CD4-positive, alpha-beta T cell treated with Interleukin-6 for 4 hours (primary cell): ENCODE measurements around the gene RIMBP2.
"Not testable (repeated sequence)": the region's sequence is repeated elsewhere in the genome, so short reads cannot be mapped to it uniquely, and the experiment has no call there.

Source experiments
- DNase-seq: peaks from one replicate; pipeline ENCODE4 v3.0.0-alpha.2; 2020; ENCODE audit warnings: mixed read lengths

The RIMBP2 gene

GRCh38 chr12:130703733-130704375 is 12.2 kb downstream of the RIMBP2 start:
- DNase-seq = no peak

DNA sequence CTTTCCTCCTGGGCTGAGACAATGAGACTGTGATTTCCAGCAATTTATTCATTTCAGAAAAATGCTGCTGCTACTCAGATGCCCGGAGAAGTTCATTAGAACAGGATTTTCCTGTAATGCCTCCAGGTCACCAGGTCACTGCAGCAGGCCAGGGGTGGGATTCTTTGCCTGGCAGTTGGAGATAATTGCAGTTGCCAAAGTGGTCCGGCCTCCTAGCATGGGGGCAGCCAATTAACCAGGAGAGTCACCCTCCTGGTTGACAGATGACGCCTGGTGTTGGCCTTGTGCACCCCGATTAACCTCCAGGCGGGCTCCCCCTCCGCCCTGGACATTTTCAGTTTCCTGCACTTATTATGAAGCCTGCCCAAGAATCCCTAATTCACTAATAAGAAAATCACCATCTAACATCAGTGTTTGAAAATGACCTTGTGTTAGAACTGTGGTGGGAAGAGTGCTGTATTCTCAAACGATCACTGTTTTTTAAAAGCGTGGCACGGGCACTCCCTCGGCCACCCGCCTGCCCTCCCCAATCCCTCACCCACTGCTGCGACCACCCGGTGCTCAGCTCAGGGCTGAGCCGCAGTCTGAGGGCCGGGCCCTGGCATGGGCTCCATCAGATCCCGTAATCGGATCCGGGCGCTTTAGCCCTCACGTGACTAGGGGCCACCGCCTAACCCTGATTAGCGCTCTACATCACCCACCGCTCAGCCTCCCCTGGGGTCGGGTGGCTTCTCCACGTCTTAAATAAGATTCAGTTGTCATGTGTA is 12.9 kb downstream of the RIMBP2 start:
- DNase-seq = no peak

DNA sequence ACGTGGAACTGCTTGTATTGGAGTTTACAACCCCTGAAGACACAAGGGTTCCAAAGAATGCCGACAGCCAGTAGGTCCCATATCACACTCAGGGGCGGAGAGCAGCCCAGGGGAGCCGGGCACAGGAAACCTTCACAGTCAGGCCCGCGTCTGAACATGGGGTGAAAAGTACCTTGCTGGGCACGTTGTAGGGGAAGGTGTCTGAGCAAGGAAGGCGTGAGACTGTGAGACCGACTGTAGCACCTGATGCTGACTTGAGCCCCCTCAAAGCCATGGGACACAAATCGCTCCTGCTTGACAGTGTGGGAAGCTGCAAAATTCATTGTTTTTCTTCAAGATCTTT is 14.7 kb downstream of the RIMBP2 start:
- DNase-seq = no peak

DNA sequence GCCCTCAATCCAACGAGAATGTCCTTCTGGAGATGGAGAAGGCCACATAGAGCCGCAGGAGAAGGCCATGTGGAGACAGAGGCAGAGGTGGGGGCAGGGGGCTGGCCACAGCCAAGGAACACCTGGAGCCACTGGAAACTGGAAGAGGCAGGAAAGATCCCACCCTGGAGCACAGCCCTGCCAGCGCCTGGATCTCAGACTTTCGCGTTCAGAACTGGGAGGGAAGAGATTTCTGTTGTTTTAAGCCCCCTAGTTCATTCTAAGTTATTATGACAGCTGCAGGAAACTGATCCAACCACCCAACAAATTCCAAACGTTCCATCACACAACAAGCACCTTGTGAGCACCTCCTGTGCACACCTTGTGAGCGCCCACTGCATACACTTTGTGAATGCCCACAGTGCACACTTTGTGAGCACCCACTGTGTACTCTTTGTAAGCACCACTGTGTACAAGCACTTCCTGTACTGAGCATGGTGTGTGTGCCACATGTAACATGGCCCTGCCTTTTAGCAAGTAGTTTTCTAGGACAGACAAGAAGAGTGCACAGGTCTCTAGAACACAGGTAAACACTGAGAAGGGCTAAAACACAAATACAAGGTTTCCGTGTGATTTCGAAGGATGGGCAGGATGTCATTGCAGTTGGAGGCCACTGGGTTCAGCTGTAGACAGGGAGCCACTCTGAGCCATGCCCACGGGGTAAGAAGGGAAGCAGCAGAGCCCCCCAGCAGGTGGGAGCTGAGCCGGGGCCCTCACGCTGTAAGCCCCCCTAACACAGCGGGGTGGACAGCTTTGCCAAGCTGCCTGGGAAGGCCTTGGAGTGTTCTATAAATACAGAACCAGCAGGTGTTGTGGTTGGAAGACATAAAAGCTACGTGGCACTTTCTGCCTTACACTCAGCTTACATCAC is 15.4 kb downstream of the RIMBP2 start:
- DNase-seq = no peak

GRCh38 chr12:130698106-130698505 is 18.0 kb downstream of the RIMBP2 start:
- no peak for DNase-seq

GRCh38 chr12:130696379-130697100 is 19.6 kb downstream of the RIMBP2 start:
- no peak for DNase-seq

DNA sequence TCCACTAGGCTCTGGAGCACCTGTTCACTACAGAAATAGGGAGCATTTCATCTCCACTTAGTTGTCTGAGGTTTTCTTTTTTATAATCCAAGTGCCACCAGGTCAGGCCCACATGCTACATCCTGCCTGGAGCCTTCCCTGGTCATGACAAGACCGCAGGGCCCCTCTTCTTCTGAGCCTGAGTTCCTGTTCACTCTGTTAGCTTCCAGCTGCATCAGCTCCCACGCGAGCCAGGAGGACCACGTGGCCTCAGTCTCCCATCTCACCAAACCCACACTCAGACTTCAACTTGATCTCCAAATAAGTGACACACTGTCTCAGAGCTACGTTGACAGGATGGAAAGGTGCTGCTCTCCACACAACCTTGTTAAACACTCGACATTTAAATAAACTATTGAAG is 21.0 kb downstream of the RIMBP2 start:
- DNase-seq = no peak

DNA sequence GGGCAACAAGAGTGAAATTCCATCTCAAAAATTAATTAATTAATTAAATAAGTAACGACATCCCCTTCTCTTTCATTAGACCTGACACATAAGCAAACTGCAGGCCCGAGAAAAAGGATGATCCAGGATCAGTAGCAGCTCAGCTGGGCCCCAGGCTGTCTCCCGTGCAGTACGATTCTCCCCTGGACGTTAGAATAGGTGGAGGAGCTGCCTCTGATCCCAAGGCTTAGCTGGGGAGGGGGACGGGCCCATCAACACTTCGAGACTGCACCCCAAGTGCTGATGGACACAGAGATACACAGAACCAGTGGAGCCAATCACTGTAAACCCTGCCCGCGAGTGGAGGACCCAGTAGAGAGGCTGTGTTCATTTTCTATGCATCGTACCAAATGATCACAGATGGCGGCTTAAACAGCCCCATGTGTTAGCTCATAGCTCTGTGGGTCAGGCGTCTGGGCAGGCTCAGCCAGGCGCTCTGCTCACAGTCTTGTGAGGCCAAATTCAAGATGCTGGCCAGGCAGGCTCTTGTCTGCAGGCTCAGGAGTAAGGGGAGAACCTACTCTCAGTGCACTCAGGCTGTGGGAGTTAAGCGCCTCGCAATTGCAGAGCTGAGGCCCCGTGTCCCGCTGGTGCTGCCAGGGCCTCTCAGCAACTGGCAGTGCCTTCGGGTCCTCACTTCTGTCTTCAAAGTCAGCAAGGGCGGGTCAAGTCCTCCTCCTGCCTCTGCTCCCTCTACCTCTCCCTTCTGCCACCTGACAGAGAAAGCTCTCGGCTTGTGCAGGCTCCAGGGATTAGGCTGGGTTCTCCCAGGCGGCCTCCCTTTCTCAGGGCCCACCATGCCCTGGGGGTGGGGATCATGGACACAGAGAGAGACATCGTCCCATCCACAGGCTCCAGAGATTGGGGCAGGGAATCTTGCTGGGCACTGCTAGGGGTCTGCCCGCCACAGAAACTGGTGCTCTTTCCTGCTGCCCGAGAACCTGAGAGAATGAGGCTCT is 26.4 kb downstream of the RIMBP2 start:
- DNase-seq = no peak

DNA sequence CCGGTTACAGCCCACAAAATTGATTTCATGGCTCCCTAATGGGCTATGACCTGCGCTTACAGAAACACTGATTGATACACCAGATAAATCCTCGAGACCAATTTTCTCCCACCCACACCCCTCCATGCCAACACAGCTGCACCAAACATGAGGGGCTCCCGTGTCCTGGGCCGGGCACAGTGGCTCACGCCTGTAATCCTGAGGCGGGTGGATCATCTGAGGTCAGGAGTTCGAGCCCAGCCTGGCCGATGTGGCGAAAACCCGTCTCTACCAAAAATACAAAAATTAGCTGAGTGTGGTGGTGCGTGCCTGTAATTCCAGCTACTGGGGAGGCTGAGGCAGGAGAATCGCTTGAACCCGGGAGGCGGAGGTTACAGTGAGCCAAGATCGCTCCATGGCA is 27.1 kb downstream of the RIMBP2 start:
- not testable (repeated sequence) for DNase-seq

GRCh38 chr12:130687796-130688778 is 28.0 kb downstream of the RIMBP2 start:
- no peak for DNase-seq

DNA sequence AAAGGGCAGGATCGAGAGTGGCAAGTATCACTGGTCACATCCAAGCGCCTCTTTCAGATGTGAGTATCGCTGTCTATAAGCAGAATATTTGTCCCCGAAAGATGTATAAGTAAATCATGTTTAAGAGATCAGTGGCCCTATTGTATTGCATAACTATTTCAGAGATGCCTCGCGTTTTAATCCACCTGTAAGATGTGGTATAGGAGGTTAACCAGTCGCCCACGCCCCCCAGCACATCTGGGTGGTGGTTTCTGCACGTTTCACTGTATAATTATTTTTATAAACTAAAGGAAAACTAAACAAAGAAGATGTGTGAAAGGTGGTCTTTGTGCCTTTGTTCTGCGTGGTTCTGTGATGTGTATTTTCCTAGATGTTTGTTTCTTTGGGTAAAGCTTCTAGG is 28.9 kb downstream of the RIMBP2 start:
- DNase-seq = no peak

DNA sequence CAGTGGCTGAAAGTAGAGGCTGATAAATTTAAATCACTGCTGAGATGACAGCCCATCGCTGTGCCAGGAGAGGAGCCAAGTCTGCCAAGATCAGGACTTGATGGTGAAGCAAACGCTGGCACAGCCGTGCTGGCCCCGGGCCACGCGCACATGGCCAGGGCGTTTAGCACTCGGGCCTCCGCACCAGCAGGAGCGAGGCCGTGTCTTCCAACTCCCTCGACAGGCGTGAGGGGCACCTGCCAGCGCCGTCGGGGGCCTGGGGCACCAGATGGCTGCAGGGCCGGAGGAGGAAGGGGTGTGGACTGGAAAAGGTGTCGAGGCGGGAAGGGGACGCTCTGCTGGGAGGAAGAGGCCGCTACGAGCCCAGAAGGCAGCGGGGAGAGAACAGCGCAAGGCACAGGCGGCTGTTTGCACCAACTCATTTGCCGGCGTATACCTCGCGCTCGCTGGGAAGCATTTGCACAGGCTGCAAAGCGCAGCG is 29.5 kb downstream of the RIMBP2 start:
- no peak for DNase-seq

DNA sequence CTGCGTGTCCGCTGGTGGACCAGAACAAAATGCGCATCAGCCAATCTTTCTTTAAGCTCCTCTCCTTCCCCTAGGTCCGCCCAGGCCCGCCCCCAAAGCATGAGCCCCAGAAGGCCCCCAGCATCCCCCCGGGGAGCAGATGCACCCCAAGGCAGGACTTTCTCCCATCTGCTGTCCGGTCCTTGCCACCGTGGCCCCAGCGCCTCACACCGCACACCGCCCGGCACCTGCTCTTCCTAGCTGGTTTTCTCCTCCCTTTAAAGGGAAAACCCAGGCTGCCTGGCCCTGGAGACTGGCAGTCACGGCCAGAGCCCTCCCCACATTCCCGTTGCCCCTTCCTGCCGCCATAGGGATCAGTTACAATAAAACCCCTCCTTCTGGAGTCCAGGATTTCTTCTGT is 30.2 kb downstream of the RIMBP2 start:
- no peak for DNase-seq

DNA sequence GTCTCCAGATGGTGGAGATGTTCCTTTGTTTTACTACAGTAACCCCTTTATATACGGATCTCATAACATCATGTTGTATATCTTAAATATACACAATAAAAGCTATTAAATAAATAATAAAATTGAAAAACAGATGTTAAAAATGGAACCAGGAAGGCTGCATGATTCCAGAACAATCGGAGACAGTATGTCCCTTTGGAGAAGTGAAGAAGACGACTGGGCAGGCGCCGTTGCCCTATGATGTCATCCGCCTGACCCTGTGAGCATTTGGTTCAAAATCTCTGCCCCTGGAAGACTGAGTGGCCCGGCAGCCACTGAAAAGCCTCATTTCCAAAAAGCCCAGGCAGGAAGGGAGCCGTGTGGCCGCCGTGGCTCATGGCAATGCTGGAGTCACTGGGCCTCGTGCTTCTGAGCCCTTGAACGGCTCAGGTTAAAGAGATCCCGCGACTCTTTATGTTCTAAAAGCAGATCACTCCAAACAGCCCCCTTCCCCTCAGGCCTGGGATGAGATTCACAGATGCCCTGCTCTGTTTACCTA is 30.8 kb downstream of the RIMBP2 start:
- no peak for DNase-seq

GRCh38 chr12:130683811-130684210 is 32.3 kb downstream of the RIMBP2 start:
- DNase-seq = no peak

DNA sequence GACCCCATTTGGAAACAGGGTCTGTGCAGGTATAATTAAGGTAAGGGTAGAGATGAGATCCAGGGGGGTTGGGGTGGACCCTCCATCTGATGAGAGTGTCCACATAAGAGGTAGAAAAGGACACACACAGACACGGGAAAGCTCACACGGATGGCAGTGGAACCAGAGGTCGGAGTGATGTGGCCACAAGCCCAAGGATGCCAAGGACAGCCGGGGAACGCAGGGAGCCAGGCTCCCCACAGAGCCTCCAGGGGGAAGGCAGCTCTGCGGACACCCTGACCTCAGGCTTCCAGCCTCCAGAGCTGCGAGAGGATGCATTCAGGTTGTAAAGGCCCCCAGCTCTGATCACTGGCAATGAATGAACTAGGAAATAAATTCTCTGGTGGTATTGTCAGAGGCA is 33.0 kb downstream of the RIMBP2 start:
- DNase-seq = no peak

GRCh38 chr12:130680451-130680990 is 35.6 kb downstream of the RIMBP2 start:
- no peak for DNase-seq

DNA sequence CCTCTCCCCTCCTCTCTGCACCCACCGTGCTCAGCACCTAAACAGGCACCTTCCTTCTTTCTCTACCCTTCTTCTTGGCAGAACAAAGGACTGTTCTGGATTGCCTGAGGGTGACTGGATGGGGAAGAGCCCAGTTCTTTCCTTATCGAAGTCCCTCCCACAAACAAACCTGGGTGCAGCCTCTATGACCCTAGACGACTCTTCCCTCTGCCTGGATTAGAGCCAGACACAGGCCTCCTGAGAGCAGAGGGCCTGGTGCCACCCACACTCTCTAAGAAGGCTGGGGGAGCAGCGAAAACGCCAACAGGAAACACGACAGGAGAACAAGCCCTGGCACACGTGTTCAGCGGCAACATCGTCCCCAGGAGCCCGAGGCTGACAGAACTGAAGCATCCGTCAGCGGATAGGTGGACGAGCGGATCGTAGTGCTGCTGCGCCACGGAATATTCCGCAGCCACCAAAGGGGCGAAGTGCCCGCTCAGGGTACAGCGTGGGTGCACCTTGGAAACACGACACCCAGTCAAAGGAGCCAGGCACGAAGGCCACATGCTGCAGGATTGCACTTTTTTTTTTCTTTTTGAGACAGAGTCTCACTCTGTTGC is 38.0 kb downstream of the RIMBP2 start:
- DNase-seq = no peak

- no peak for DNase-seq
These were observed 40.3 kb downstream of the RIMBP2 start for GRCh38 chr12:130675791-130676190.
